ENCODE results near the gene SLC66A2. TPM values are rescaled to one million over a fixed set of nuclear protein-coding genes. Genes with fewer than 3 reads are reported as not detected.

SLC66A2 gene
- total RNA-seq, 1 donor: 35.8 TPM

GRCh38 chr18:79859314-79859713 lies 92.1 kb downstream of the SLC66A2 start:
- DNase-seq (ENCODE audit: insufficient read length, low spot score, missing footprints): peak; percentile 47
- H3K9me3 ChIP-seq (ENCODE audit: low read depth, low read length): no peaks in the 10 kb centered on the region
- no peak overlapping the region for H3K4me3 ChIP-seq (ENCODE audit: insufficient read depth, low read length)
- H3K36me3 ChIP-seq (ENCODE audit: insufficient read depth, low read length): no peaks in the 10 kb centered on the region
- H4K20me1 ChIP-seq (ENCODE audit: insufficient read depth, low read length): no peaks in the 10 kb centered on the region
- H3K27me3 ChIP-seq (ENCODE audit: insufficient read depth, low read length): peaks cover 21% of the 10 kb centered on the region
- no peak for TF ChIP-seq CTCF (IDR thresholded peaks at IDR 0.05; ENCODE audit: extremely low read depth, low read depth, low read length)
- peaks cover 15% of the 10 kb centered on the region for H3K4me1 ChIP-seq (ENCODE audit: insufficient read depth, low read length)
- H3K4me2 ChIP-seq (ENCODE audit: insufficient read depth, low read length): no peak overlapping the region
- no peak overlapping the region for H3K27ac ChIP-seq (ENCODE audit: low read depth, low read length)
- H3K79me2 ChIP-seq (ENCODE audit: insufficient read depth, low read length): no peaks in the 10 kb centered on the region
- H2AFZ ChIP-seq (ENCODE audit: low read length): no peak overlapping the region

GRCh38 chr18:79857082-79857671 lies 94.3 kb downstream of the SLC66A2 start:
- peaks cover 14% of the 10 kb centered on the region for H3K27me3 ChIP-seq (ENCODE audit: insufficient read depth, low read length)
- no peaks in the 10 kb centered on the region for H3K36me3 ChIP-seq (ENCODE audit: insufficient read depth, low read length)
- H3K4me2 ChIP-seq (ENCODE audit: insufficient read depth, low read length): peak overlapping the region; percentile 86
- H3K4me1 ChIP-seq (ENCODE audit: insufficient read depth, low read length): peaks cover 15% of the 10 kb centered on the region
- H3K4me3 ChIP-seq (ENCODE audit: insufficient read depth, low read length): peak overlapping the region; percentile 65
- H3K79me2 ChIP-seq (ENCODE audit: insufficient read depth, low read length): no peaks in the 10 kb centered on the region
- no peaks in the 10 kb centered on the region for H3K9me3 ChIP-seq (ENCODE audit: low read depth, low read length)
- peak; percentile 99 for DNase-seq (ENCODE audit: insufficient read length, low spot score, missing footprints)
- no peaks in the 10 kb centered on the region for H4K20me1 ChIP-seq (ENCODE audit: insufficient read depth, low read length)
- peak overlapping the region; percentile 90 for H3K27ac ChIP-seq (ENCODE audit: low read depth, low read length)
- peak overlapping the region; percentile 90 for H2AFZ ChIP-seq (ENCODE audit: low read length)
- TF ChIP-seq CTCF (IDR thresholded peaks at IDR 0.05; ENCODE audit: extremely low read depth, low read depth, low read length): no peak

GRCh38 chr18:79856119-79857007 lies 95.1 kb downstream of the SLC66A2 start:
- Histone ChIP-seq H3K36me3 (ENCODE audit: insufficient read depth, low read length) (no peaks in the 10 kb centered on the region), H3K4me3 (ENCODE audit: insufficient read depth, low read length) (no peak overlapping the region), H3K4me2 (ENCODE audit: insufficient read depth, low read length) (peak overlapping the region; percentile 86), H3K27ac (ENCODE audit: low read depth, low read length) (no peak overlapping the region), H3K9me3 (ENCODE audit: low read depth, low read length) (no peaks in the 10 kb centered on the region), H3K27me3 (ENCODE audit: insufficient read depth, low read length) (peaks cover 11% of the 10 kb centered on the region), H3K79me2 (ENCODE audit: insufficient read depth, low read length) (no peaks in the 10 kb centered on the region), H2AFZ (ENCODE audit: low read length) (peak overlapping the region; percentile 45), H4K20me1 (ENCODE audit: insufficient read depth, low read length) (no peaks in the 10 kb centered on the region), H3K4me1 (ENCODE audit: insufficient read depth, low read length) (peaks cover 15% of the 10 kb centered on the region)
- no peak for TF ChIP-seq CTCF (IDR thresholded peaks at IDR 0.05; ENCODE audit: extremely low read depth, low read depth, low read length)
- DNase-seq (ENCODE audit: insufficient read length, low spot score, missing footprints): peak; percentile 91

All from osteoblast (primary cell).